DMS53 treated with DMSO at 0.1 percent for 48 hours (cell line): ENCODE data around the gene PLA2R1.

Source experiments
- DNase-seq: peaks from one replicate; lab custom pipeline; 2025; ENCODE audit not compliant: unreplicated experiment; lab: John Stamatoyannopoulos, UW

The PLA2R1 gene

GRCh38 chr2:160033732-160034392 lies 28.6 kb downstream of the PLA2R1 start:
- no peak for DNase-seq

- no peak for DNase-seq
These were observed 33.2 kb downstream of the PLA2R1 start for GRCh38 chr2:160029270-160029628.

DNA sequence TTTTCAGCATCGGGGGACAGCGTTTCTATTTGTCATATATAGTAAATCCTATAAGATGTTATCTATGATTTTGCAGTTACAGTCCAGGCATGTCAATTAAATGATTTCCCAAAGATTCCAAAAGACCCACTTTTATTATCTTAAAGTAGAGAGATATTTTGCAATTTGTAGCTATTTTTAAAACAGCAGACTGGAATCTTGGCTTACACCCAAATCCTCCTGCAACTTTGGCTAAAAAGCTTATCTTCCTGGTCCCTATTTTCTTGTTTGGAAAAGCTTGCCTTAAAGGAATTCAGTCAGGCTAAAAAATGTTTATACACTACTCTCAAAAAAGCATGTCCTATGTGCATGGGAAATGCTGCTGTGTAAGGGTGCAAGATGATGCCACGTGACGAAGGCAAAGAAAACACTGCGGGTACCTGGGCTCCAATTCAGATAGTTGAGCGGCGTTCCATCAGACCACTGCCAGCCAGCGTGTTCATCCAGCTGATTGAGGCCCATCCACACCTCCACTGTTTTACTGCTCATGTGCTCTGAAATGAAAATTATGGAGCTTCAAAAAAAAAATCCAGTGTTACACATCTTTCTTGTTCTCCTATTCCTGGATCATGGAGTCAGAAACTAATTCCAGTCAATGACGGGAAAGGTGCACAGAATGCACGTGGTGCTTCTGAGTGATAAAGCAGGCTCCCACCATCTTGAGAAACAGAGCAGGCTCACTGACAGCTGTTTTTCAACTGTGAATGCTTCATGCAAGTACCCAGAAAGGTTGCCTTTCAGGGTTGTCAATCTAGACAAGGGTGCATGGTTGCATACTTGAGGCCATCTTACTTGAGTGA lies 33.8 kb downstream of the PLA2R1 start:
- DNase-seq, result no peak

GRCh38 chr2:160022162-160022561 lies 40.3 kb downstream of the PLA2R1 start:
- no peak for DNase-seq

DNA sequence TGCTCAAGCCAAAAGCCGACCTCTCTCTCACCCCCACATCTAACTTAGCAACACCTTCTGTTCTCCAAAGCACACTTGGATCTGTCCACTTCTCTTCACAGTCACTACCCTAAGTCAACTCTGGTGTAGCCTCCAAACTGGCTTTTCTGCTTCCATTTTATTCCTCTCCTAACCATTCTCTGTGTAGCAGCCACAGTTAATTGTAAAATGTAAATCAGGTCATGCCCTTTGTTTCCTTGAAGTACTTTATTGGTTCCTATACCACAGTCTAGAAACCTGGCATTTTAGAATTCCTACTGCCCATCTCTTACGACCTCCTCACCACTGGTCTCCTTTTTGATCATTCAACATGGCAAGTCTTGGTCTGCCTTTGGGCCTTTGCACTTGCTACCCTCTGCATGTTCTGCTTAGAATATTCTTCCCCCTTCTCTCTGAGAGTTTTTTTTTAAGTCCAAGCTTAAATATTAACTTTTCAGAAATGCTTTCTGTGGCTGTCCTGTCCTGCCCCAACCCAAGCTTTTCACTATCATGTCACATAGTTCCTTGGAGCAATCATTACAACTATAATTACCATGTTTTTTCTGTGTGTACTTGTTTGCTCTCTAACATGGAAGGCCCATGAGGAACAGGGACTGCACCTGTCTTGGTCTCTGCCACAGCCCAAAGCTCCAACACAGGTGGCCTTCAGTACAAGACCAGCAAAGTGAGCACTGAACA lies 42.9 kb downstream of the PLA2R1 start:
- no peak for DNase-seq

GRCh38 chr2:160015746-160016145 lies 46.7 kb downstream of the PLA2R1 start:
- DNase-seq, result no peak

- no peak for DNase-seq
These were observed 48.2 kb downstream of the PLA2R1 start for GRCh38 chr2:160014227-160014626.

DNA sequence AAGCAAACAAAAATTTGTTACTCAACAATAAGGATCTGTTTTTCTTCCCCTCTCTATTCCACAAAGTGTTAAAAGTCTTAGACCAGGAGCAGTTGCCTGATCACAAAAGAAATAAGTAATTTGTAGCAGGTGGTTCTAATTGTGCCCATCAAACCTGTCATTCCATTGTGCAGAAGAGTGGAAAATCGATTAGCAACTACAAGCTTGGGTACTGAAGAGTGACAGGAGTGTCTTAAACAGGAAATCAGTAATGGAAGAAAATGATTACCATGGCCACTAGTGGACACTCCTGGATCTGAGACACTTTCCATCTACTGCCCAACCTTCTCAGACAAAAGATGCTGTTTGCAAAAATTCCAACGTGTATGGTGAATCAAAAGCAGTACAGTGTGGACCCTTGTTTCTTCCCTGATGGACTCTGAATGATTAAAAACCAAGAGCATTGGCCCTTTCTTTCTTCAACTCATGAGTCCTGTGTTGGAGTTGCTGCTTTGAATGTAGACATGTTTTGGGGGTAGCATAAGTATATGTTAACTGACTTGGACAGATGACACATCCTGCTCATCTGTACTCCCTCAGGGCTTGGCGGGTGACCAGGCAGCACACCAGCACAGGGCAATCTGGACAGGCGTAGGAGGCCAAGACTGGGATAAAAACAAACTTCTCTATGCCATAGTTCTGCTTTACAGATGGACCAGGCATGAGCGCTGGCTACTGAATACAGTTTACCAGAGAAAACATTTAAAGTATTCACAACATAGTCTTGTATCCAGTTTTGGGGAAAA lies 51.9 kb downstream of the PLA2R1 start:
- no peak for DNase-seq

DNA sequence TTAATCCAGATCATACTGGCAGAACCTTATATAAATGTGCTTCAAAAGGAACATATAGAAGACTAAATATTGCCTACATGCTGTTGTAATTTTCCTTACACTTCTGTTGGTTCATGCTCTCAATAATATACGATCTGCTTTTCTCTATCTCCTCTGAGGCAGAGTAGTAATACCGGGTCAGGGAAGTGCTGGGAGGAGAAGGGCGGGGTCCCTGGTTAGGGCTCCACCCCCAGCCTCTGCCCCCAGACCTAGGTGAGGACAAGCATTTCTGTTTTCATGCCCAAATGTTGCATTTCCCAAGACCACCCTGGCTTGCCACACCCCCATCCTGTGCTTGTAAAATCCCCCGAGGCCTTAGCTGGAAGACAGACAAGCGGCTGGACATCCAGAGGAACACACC lies 55.3 kb downstream of the PLA2R1 start:
- no peak for DNase-seq

DNA sequence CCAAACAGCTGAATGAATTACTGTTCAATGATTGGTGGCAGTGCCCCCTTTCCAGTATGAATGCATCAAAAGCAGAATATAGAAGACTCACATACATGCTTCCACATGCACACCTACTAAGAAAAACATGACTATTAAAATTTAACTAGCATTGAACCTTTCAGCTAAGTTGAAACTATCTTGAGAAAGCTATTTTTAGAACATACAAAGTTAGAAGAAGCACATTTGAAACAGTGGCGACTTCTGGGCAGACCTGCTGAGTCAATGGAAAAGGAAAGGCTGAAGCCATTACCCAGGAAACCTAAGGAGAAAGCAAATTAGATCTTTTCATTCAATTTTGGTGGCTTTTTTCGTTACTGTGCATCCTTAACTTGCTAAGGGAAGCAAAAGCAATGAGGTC lies 55.9 kb downstream of the PLA2R1 start:
- DNase-seq, result no peak

DNA sequence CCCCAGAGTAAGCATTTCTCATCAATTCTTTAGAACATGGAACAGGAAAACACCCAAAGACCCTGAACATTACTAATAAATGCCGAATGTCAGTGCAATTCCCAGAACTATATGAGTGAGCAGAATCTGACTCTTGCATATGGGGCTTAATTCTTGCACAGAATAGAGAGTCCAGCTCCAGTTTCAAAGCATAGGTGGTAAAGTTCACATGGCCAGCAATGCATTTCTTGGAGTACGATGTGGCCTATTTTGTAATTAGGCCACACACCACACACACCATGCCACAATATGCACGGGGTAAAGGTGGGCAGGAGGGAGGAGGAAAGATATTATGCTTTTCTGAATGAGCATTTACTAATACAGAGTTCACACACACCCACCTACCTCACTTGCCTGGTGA lies 56.5 kb downstream of the PLA2R1 start:
- DNase-seq, result no peak

DNA sequence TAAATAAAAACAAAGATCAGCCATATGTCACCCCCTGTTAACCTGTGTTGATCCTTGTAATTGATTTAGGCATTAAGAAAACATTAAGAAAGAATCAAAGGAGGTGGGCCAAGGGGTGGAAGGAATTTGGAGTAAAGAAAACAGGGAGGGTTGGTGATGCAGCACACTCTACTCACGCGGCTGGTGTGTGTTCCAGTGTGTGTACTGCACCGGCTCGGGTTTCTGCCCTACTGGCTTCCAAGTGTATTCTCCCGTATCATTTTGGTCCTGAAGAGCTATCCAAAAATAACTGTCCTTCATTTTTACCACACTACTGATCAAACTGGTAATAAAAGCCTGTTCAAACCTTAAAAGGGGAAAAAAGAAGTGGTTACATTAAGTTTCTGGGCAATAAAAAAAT lies 56.9 kb downstream of the PLA2R1 start:
- no peak for DNase-seq

DNA sequence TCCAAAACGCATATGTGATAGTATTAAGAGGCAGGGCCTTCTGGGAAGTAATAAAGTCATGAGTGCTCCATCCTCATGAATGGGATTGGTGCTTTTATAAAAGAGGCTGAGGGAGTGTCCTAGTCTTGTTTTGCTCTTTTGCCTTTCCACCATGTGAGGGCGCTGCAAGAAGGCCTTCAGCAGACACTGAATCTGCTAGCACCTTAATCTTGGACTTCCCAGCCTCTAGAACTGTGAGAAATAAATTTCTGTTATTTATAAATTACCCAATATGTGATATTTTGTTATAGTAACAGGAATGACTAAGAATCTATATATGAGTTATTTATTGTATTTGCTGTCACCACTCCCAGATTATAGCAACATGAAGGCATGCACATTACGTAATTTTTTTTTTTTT lies 63.5 kb downstream of the PLA2R1 start:
- no peak for DNase-seq

GRCh38 chr2:159998243-159998642 lies 64.2 kb downstream of the PLA2R1 start:
- DNase-seq, result no peak

- DNase-seq, result no peak
These were observed 65.4 kb downstream of the PLA2R1 start for GRCh38 chr2:159996792-159997546.

GRCh38 chr2:159995038-159995437 lies 67.4 kb downstream of the PLA2R1 start:
- no peak for DNase-seq

- no peak for DNase-seq
These were observed 73.2 kb downstream of the PLA2R1 start for GRCh38 chr2:159989249-159989648.

- no peak for DNase-seq
These were observed 73.9 kb downstream of the PLA2R1 start for GRCh38 chr2:159988412-159988970.

DNA sequence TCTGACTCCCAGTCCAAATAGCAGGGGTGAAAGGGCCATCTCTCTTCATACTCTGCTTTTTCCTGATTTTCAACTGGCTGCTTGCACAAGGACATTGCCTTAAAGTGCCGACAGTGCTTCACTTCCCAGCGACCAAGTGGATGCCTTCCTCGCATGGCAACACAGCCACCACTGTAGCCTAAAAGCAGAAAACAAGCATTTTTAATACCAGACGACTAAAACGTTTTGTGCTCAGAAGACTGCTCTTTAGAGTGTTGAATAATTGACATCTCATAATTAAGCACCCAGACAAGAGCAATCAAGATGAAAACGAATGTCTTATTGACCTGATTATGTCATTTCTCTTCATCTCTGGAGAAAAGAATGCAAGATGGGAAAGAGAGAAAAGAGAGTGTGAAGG lies 75.2 kb downstream of the PLA2R1 start:
- DNase-seq, result no peak

DNA sequence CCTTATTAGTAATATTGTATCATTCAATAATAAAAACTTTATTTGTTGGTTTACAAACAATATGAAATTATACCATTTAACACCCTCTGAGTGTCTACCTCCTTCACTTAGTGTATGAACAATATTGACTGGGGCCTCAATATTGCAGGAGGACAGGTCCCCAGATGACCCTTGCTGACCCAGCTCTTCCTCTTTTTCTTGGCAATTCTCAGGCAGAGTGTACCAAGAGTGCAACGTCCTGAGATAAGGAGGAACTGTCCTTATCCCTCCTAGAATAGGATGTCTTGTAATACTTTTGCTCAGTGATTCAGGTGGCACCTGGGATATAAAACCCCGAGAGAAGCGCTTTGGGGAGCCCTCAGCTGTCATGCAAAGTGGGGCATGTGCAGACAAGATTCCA lies 76.8 kb downstream of the PLA2R1 start:
- DNase-seq, result no peak
